RPMI7951 (cell line): ENCODE measurements around the gene CNNM3. TPM values are rescaled to one million over a fixed set of nuclear protein-coding genes. Genes with fewer than 3 reads are reported as not detected.
A peak's percentile ranks its signal among the peaks of the same experiment; 100 is the strongest.

Experiments
- DNase-seq: peaks from one replicate; pipeline ENCODE4 v3.0.0-alpha.2; 2012; ENCODE audit warnings: low read depth
- total RNA-seq: library from RNA; depleted of rRNA; stranded (reverse); fragments of >200 nt; shearing (Covaris generic); gene quantifications from 2 replicates; pipeline ENCODE4 v1.2.3, GENCODE V29; 2014

Gene CNNM3
- total RNA-seq, 1 experiment from 2014 or later, result 3.6 TPM

DNA sequence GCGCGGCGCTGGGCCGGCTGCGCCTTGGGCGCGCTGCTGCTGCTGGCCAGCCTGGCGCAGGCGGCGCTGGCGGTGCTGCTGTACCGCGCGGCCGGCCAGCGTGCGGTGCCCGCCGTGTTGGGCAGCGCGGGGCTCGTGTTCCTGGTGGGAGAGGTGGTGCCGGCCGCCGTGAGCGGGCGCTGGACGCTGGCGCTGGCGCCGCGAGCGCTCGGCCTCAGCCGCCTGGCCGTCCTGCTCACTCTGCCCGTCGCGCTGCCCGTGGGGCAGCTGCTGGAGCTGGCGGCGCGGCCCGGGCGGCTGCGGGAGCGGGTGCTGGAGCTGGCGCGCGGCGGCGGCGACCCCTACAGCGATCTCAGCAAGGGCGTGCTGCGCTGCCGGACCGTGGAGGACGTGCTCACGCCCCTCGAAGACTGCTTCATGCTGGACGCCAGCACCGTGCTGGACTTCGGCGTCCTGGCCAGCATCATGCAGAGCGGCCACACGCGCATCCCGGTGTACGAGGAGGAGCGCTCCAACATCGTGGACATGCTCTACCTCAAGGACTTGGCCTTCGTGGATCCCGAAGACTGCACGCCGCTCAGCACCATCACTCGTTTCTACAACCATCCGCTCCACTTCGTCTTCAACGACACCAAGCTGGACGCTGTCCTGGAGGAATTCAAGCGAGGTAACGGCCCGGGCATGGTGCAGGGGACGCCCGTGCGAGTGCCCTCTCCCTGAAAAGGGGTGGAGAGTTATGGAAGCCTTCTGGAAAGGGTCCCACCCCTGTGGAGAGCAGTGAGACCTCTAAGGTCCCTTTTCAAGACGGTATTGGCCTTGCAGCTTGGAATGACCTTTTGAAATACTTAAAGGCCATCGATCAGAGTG, 1.0 kb downstream of the CNNM3 start:
- DNase-seq, result peak; percentile 28

DNA sequence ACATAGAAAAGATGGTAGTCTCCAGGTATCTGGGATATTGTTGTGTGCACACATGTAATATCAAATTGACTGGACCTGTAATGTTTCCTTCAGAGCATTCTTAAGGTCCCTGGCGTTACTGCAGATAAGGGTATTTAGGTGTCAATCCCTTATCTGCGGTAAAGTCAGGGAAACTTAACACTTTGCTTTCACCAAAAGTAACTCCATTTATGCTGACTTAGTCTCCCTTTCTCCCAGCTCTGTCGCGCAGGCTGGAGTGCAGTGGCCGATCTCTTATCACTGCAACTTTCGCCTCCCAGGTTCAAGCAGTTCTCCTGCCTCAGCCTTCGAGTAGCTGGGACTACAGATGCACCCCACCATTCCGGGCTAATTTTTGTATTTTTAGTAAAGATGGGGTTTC, 1.8 kb downstream of the CNNM3 start:
- no peak for DNase-seq

DNA sequence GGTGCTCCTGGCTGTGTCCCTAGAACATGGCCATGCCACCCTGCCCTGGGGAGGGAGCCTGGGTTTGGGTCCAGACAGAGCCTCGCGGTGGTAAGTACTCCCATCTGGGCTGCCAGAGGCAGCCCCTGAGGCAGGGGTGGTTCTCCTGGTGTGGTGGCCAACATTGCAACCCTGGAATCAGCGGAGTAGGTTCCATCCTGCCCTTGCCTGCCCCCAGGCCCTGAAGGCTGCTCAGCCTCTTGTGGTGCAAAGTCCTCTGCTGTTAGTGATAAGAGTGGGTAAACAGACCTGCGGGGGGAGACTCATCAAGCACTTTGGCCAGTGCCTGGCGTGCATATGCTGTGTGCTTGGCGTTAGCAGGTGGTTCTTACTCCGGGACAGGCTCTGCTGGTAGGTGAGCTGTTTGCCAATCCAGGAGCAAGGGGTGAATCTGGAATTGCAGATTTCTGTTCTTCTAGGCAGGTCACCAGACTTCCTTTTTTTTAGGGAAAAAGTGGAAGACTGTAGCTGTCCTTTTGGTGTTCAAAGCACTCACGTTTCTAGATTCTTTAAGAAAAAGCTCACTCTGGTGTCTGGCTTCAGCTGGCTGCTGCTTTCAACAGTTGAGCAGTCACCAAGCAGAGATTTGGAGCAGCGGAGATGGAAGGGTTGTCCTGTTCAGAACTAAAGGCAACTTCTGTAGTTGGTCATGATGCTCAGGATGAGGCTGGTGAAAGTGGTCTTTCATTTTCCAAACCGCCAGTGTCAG, 3.2 kb downstream of the CNNM3 start:
- DNase-seq, result no peak

DNA sequence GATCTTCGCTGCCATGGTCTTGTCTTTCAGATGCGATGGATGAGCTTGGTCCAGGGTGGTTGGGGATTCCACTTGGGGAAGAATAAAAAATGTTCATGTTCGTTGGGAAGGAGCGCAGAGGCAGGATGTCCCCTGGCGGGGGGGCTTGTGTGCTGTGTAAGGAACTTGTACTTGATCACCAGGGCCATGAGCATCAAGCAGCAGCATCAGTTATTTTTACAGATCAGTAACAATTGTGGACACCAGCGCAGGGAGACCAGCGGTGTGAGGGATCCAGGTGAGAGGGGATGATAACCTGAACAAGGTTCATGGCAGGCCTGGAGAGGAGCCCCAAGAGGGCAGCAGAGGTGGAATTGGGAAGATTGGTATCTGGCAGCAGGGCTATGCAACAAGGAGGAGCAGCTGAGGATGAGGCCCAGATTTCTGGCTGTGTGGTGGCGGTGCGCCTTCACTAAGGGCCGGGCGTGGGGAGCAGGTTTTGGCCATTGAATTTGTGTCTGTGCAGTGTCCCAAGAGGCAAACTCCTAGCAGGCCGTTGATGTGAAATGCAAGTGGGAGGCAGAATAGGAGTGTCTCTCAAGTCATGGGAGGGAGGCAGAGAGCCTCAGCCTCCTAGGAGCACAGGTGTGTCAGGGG, 3.9 kb downstream of the CNNM3 start:
- DNase-seq, result no peak

DNA sequence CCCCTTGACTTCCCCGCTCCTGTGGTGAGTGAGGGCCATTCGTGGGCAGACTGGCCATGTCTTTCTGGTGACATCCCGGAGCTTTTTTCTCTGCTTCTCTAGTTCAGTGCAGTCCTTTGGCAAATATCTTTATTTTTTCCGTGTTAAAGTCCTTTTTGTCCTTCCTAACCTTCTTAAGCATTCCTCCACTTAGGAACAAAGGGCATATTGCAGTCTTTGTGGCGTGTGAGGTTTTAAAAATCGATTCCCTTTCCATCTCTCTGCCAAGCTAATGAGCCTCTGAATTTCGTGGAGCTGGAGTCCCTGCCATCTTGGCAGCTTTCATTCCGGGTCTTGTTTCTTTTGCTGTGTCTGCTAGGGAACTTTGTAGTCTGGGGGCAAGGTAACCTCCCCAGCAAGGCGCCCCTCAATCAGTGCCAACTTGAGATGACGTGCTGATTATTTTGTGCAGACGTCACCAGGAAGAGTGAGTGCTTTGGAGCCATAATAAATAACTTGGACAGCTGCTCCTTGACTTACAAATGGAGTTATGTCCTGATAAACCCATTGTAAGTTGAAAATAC, 5.1 kb downstream of the CNNM3 start:
- no peak for DNase-seq

DNA sequence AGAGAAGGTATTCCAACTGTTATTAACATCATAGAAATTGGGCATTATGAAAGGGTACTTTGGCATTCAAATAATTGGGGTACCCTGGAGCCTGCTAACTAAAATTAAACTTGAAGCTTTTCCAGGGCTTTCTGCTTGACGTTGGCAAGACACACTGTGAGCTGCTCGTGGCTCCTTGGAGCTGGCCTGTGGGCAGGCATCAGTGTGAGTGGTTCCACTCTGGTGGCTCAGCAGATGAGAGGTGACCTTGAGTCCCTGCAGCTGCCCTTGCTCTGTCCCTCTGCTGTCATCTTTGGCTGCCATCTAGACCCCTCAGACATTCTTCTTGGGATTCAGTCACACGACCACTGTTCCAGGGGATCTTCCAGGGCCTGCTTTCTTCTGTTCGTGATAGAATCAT, 6.7 kb downstream of the CNNM3 start:
- no peak for DNase-seq

DNA sequence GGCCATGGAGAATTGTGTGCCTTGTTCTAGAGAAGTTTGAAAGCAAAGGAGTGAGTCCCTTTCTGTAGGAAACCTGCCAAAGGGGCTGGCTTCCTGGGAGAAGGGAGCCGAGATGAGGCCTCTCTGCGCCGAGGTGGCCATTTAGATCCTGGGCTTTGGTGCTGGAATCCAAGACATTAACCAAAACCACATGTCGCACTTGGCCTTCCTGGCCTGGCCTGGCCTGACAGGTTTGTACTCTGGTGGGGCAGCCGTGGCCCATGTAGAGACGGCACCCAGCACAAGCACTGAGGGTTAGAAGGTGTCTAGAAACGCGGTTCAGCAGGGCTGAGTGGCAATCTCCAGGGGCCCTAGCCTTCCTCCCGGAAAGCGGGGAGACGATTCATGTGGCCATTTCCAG, 7.1 kb downstream of the CNNM3 start:
- no peak for DNase-seq

DNA sequence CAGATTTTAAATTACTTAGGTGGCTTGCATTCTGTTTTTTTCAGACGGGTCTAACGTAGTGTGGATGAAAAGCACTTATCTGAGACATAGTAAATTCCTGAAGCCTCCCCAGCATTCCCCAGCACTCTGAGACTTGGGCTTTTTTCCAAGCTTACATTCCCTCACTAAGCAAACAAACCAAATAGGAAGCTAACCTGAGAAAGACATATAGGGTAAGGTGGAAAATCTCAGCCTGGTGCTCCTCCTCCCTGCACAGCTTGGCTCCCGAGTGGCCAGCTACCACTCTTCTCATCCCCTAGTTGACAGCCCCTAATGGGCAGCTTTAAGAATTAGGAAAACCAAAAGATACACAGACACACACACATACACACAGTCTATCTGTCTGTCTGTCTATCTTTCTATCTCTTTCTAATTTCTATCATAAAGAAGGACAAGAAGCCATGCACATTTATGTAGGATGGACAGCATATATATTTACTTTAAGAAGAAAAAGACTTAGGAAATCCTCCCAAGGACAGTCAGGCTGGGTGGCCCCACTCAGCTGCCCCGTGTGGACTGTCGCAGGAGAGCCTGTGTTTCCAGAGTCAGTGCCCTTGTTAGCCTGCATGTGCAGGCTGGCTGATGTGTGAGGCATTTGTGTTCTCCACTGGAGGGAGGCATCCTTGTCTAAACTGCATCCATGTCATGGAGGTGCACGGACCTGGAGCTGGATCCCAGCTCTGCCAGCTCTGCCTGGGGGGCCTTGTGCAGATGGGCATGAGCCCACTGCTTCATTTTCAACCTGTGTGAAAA, 8.2 kb downstream of the CNNM3 start:
- no peak for DNase-seq

DNA sequence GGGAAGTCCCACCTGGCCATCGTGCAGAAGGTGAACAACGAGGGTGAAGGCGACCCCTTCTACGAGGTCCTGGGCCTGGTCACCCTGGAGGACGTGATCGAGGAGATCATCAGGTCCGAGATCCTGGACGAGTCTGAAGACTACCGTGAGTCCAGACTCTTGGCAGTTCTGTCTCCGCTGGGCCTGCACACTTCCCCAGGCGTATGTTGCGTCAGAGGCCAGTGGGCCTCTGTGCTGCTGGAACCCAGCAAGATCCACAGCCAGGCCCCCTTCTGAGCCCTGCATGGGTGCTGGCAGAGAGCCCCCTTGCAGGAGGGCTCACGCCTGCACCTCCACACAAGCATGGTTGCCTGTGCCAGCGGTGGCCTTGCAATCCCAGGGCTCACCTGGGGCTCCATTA, 9.0 kb downstream of the CNNM3 start:
- no peak for DNase-seq

DNA sequence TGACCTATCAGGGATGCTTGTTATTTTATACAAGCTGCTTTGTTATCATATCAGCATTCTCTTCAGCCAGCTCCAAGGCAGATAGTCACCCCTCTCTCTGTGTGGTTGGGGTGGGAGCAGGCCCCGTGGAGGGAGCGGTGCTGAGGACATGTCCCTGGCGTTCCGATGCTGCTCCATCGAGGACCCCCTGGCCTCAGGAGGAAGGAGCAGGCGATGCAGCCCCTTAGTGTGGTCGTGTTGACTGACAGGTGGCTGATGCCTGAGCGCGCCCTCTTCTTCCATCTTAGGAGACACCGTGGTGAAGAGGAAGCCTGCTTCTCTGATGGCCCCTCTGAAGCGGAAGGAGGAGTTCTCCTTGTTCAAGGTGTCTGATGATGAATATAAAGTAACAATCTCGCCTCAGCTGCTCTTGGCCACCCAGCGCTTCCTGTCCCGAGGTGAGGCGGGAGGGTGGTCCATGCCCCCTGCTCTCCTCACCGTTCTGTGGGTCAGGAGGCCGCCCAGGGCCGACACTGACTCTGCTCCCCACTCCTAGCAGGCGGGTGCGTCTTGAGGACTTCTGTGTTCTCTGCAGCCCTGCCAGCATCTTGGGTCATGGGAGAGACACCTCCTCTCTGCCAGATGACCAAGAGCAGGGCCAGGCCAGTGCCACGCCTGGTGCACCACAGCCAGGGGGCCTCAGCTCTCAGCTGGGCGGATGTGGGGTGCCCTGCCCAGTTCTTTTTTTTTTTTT, 10.6 kb downstream of the CNNM3 start:
- no peak for DNase-seq

DNA sequence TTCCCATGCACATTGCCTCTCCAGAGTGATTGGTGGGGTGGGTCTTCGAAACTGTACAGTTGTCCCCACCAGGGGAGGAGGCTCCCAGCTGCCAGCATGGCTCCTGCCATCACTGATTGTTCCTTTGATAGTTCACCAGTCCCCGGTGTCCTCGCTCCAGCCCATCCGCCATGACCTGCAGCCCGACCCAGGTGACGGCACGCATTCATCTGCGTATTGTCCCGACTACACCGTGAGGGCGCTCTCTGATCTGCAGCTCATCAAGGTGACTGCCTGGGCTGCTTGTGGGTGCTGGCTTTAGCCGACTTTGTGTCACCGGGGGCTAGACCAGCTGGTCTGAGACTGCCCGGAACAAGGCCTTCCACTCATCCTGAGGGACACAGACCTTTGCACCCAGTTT, 12.4 kb downstream of the CNNM3 start:
- DNase-seq, result no peak

DNA sequence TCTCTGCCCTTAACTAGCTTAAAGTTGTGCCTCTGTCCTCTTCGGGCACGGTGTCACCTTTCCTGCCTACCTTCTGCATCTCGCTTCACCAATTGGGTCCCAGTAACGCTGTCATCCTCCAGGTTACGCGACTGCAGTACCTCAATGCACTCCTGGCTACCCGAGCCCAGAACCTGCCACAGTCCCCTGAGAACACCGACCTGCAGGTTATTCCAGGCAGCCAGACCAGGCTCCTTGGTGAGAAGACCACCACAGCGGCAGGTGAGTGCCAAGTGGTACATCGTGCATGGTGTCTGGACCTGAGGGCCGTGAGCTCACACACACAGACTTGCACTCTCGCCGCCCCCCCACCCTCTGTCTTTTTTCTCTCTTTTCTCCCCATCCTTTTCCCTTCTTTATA, 12.8 kb downstream of the CNNM3 start:
- DNase-seq, result no peak

DNA sequence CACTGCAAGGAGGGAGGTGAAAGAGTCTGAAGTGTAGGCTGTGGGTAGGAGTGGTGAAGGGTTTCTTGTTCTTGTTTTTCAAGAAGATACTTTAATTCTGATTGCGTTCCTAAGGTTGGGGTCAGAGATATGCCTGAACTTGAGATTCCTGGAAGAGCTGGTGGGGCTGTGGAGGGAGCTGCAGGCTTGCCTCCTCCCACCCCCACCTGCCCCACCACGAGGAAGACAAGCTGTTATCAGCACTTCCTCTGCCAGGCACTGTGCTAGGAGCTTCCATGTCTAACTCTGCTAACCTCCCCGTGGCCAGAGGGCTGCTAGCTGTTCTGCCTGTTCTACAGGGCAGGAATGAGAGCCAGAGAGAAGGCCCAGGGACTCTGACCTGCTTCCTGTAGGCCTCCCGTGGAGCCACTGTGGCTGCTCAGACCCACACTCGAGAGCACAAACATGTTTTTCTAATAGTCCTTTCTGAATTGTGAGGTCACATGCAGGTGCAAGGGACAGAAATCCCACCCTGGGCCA, 14.0 kb downstream of the CNNM3 start:
- DNase-seq, result no peak

DNA sequence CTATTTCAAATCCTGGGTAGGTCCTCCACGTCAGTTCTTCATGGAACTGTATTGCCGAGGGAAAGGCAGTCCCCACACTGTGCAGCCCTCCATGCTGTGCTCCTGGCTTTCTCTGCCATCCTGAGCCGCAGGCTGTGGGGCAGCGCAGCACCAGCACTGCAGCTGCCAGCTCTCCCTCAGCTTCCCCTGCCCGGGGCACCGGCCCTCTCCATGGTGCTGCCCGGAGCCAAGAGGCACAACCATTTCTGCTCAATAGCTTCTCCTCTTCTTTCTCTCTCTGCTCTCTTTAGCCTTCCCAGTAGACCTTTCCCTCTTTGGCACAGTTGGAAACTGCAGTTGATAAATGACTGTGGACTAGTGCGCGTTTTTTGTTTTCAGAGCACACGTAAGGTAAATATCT, 15.6 kb downstream of the CNNM3 start:
- DNase-seq, result no peak

DNA sequence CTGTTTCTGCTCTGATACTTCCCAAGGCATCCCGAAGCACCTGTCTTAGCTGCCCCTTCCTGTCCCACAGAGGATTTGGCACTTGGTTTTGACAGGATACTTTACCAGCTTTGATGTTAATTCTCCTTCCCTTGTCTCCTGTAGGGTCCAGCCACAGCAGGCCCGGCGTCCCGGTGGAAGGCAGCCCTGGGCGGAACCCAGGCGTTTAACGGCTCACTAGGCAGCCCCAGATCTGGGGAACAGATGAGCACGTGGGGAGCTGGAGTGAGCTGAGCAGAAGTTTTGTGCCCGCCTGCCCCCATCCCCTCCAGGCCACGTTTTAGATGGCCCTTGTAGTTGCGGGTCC, 16.3 kb downstream of the CNNM3 start:
- DNase-seq, result no peak

DNA sequence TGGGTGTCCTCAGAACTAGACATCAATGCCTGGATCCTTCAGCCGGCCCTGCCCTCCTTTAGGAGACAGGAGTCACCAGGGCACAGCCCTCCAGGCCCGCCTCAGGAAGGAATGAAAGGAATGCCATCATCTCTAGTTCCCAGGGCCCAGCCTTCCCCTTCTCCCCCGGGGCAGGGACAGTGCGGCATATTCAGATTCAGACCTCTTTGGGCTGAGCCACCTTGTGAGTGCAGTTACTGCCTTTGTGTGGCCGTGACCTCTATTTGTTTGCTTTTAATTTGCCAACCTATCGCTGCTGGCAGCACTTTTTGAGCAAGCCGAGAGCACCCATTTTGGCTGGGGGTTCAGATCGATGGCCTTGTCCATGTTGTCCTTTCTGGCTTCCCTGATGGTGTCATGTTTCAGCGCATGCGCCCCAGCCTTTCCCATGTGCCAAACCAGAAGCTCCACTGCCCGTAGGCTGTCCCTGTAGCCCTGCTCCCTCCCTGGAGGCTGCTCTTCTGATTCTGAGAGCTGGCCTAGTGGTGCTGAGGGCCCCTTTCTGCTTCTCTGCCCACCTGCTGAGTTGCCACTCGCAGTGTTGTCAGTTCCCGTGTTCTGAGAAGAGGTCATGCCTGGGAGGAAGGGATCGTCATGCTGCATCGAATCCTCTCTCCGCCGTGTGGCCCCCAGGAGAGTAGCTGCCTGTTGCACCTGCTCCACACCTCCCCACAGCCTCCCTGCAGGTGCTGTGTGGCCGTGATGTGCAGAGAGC, 16.9 kb downstream of the CNNM3 start:
- DNase-seq, result no peak

DNA sequence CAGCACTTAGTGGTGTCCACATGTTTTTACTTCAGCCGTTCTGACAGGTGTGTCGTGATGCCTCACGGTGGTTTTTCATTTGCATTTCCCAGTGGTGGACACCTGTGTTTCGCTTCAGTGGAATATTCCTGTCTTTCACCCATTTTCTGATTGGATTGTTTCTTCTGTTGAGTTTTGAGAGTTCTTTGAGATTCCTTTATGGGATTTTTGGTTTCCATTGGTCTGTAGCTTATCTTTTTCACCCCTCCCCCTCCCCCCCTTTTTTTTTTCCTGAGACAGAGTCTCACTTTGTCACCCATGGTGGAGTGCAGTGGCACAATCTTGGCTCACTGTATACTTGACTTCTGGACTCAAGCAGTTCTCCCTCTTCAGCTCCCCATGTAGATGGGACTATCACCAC, 19.8 kb downstream of the CNNM3 start:
- no peak for DNase-seq

DNA sequence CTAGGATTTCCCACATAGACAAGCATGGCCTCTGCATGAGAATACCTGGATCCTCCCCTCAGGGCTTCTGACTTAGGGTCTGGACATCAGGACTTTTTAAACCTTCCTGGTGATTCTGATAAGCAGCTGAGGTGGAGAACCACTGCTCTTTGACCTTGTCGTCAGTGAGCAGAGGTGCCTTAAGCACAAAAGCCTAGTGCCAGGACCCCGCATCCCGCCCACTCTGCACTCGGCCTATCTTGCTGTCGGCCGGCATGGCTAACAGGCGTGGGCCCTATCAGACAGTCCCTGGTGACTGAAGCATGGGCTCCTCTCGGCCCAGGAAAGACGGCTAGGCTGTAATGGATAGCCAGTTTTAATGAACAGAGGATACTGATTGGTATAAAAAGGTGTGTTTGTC, 21.5 kb downstream of the CNNM3 start:
- DNase-seq, result no peak

DNA sequence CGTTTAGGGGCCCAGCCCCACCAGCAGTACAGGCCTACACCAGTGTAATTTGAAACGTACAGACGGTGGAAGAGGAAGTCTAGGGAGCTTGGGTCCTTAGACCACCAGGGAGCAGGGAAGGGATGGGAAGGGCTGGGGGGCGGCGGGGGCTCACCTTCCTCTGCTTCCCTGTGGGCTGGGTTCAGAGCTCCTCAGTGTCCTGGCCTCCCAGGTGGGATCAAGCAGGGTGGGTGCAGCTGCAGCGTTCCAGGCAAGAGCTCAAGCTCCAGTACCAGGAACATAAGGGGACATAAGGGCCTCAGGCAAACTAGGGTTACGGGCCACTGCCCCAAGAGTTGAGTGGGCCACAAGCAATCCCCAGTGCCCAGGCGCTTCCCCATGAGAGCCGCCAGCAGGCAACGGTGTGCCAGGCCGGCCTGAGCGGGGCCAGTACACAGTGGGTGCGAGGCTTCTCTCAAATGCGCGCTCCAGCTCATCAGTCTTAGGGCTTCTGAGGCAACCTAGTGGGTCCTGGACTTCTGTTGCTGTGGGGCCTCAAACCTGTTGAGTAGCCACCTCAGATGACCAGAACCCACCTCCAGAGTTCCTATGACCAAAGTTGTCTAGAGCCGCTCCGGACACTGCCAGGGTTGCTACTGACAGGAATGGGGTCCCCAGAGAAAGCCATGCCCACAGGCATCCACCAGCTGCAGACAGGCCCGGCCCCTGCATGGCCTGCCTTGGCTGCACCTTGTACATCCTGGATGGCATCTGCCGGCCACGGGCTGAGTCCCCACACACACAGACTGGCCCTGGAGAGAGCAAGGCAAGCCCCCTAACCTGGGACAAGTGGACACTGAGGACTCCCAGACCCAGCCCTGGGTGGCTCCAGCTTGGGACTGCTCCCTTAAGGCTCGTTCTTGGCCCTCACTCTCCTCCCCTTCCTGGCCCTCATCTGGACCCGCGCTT, 22.6 kb downstream of the CNNM3 start:
- DNase-seq, result no peak
